SH-SY5Y (cell line): ENCODE results near the gene DOCK2.

ENCODE experiments used
- GATA2 ChIP-seq: IDR thresholded peaks from 2 replicates; pipeline ENCODE4 v1.6.1; 2011; ENCODE audit warnings: mild to moderate bottlenecking, low read depth, low read length
- GATA3 ChIP-seq: IDR thresholded peaks from 2 replicates; pipeline ENCODE4 v1.6.1; 2011; ENCODE audit warnings: low read depth, mild to moderate bottlenecking, low read length, moderate library complexity

DOCK2 gene

GRCh38 chr5:170110403-170111087, 473.5 kb downstream of the DOCK2 start:
- TF ChIP-seq GATA3 = no peak
- no peak for TF ChIP-seq GATA2

- TF ChIP-seq GATA3 (no peak), GATA2 (no peak)
These were observed 474.2 kb downstream of the DOCK2 start for GRCh38 chr5:170111088-170111785.

- no peak for TF ChIP-seq GATA3
- TF ChIP-seq GATA2 = no peak
These were observed 475.9 kb downstream of the DOCK2 start for GRCh38 chr5:170112876-170113521.

- TF ChIP-seq GATA2 = no peak
- TF ChIP-seq GATA3 = no peak
These were observed 476.4 kb downstream of the DOCK2 start for GRCh38 chr5:170113522-170113900.

GRCh38 chr5:170114271-170114670, 477.2 kb downstream of the DOCK2 start:
- no peak for TF ChIP-seq GATA2

- TF ChIP-seq GATA3 (no peak), GATA2 (no peak)
These were observed 478.9 kb downstream of the DOCK2 start for GRCh38 chr5:170115925-170116324.

- TF ChIP-seq GATA2 = no peak
These were observed 480.7 kb downstream of the DOCK2 start for GRCh38 chr5:170117736-170118135.

- no peak for TF ChIP-seq GATA3
- TF ChIP-seq GATA2 = no peak
These were observed 483.5 kb downstream of the DOCK2 start for GRCh38 chr5:170120576-170120975.

GRCh38 chr5:170121321-170121720, 484.2 kb downstream of the DOCK2 start:
- TF ChIP-seq GATA2 (no peak), GATA3 (no peak)

GRCh38 chr5:170126061-170126460, 489.0 kb downstream of the DOCK2 start:
- no peak for TF ChIP-seq GATA2
- no peak for TF ChIP-seq GATA3

- no peak for TF ChIP-seq GATA2
- TF ChIP-seq GATA3 = no peak
These were observed 489.6 kb downstream of the DOCK2 start for GRCh38 chr5:170126626-170127025.

- TF ChIP-seq GATA2 (no peak), GATA3 (no peak)
These were observed 494.2 kb downstream of the DOCK2 start for GRCh38 chr5:170131235-170131634.

- TF ChIP-seq GATA3 = no peak
- TF ChIP-seq GATA2 = no peak; the same call in 1 of the 2 replicates
These were observed 495.3 kb downstream of the DOCK2 start for GRCh38 chr5:170132269-170132975.
